ACHN (cell line): Measurements from ENCODE around the gene PPP2CA.
A peak's percentile ranks its signal among the peaks of the same experiment; 100 is the strongest.
"Not testable (repeated sequence)": the region's sequence is repeated elsewhere in the genome, so short reads cannot be mapped to it uniquely, and the experiment has no call there.

Source experiments
- DNase-seq: peaks from one replicate; pipeline ENCODE4 v3.0.0-alpha.2; 2015
- in situ Hi-C: cut with HindIII; loops from 2 replicates; pipeline ENCODE4 v1.10.0; 2017; ENCODE audit warnings: low sequenced_read_pairs, low pct_ligation_motif_present, low pct_unique_long_range_greater_than_20kb

PPP2CA gene

DNA sequence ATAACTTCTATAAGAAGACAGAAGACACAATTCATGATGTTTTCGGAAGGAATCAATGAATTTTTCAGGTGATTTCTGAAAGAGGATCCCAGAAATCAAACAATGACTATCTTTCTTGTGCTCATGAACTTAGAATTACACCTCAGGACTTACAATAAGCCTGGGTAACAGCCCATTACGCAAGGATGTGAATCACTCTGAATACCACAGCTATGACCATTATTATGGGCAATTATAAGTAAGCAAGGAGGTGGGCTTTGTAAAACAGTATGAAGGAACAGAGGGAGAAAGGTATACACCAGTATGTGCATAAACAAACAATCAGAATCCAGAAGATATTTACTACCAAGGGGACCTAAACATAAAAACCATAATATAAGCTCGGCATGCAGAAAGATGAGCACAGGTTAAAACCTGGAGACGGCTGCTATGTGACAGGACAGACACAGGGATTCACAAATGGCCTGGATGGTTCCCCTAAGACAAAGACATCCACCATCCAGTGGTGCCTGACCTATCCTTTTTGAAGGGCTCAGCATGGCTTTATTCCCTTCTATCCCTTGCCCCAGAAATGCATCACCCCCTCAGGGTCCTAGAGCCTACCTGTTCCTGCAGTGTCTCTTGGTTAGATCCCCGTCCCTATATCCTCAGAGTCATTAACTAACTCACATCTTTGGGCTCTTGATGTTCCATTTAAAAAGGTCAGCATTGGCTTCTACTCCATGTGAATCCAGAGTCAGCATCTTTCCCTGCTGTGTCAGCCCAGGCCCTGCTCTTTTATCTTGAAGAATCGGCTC lies 21.8 kb upstream of the PPP2CA start:
- in situ Hi-C loops = no loop called here
- DNase-seq = peak; percentile 78

DNA sequence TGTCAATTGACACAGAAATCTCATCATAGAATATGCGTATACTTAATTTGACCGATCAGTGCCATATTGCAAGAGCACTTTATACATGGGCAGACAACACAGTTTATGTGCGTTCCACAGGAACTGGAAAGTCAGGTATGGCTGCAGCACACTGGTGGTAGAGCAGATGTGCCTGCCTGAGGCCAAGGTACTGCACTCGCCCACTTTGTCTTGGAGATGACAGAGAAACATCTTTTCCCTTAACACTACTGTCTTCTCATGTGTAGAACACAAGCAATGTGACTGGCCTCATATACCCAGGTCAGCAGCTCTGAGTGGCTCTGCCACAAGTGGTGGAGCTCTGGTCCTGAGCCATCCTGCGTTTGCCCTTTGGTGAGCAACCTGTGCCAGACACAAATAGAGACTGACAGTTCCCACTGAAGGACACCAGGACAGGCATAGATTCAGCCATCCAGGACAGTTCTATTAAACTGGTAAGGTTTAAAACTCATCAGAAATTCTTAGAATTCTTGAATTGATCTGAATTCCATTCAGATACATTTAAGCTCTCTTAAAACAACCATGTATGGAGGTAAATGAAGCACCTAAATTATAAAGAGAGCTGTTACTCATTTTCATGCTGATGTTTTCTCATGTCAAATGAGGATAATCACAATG lies 21.0 kb upstream of the PPP2CA start:
- peak; percentile 18 for DNase-seq
- in situ Hi-C loops = no loop called here

DNA sequence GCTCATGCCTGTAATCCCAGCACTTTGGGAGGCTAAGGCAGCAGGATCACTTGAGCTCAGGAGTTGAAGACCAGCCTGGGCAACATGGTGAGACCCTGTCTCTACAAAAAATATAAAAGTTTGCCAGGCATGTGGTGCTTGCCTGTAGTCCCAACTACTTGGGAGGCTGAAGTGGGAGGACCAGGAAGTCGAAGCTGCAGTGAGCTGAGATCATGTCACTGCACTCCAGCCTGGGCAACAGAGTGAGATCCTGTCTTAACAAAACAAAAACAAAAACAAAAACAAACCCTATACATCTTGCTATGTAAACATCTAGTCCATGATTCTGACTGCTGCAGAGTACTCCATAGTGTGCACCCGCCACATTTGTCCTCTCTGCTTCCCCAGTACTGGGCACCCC lies 19.8 kb upstream of the PPP2CA start:
- no peak for DNase-seq
- in situ Hi-C loops = no loop called here

- peak; percentile 53 for DNase-seq
- in situ Hi-C loops = no loop called here
Observed at GRCh38 chr5:134245101-134245604, 19.3 kb upstream of the PPP2CA start.

DNA sequence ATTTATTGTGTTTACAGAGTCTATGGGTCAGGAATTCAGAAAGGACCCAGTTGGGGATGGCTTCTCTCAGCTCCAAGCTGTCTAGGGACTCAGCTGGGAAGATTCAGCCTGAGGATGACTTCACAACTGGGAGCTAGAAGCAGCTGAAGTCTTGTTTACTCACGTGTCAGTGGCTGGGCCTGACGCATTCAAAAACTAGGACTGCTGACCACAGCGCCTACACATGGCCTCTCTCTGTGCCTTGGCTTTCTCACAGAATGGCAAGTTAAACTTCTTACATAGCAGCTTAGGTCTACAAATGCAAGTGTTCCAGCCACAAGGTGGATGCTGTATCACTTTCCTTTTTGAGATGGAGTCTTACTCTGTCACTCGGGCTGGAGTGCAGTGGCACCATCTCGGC lies 16.3 kb upstream of the PPP2CA start:
- DNase-seq = no peak

GRCh38 chr5:134240421-134240962 lies 14.6 kb upstream of the PPP2CA start:
- no peak for DNase-seq
- in situ Hi-C loops = no loop called here

More for the DNA sequence above, 16.3 kb upstream of the PPP2CA start:
- in situ Hi-C loops = no loop called here

GRCh38 chr5:134236820-134237219 lies 10.9 kb upstream of the PPP2CA start:
- in situ Hi-C loops = no loop called here
- no peak for DNase-seq

DNA sequence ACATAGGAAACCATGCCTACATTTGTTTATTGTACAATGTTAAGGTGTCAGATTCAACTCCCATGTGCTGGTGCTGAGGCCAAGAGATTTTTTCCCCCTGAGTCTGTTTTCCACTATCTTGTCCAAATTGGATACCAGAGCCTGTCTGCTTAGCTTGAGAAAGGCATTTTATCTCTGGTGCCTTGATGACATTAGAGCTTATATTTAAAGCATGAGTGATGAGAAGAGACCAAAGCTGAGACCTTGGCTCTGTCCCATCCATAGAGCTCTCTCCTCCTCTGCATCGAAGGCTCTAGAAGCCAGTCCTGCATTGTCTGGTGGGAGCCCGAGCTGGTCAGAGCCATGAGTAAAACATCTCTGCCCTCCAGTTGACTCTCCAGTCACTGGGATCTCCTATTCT lies 10.4 kb upstream of the PPP2CA start:
- in situ Hi-C loops = no loop called here
- DNase-seq = no peak

DNA sequence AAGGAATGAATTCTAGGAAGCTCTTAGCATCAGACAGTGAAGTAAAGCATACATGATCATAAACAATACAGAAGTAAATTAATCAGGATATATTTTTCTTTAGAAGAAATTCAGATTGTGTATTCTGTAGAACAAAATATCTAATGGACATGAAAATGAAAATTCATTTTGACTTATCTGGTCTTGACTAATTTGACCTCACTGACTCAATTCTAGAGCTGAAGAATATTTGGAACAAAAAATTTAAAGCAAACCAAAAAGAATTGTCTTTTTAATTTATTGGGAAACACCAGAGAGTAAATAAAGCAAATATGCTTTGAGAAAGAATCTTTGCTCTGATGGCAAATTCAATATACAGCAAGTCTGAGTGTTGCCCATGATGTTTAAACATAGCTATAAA lies 2.8 kb upstream of the PPP2CA start:
- DNase-seq = no peak
- in situ Hi-C loops = no loop called here

DNA sequence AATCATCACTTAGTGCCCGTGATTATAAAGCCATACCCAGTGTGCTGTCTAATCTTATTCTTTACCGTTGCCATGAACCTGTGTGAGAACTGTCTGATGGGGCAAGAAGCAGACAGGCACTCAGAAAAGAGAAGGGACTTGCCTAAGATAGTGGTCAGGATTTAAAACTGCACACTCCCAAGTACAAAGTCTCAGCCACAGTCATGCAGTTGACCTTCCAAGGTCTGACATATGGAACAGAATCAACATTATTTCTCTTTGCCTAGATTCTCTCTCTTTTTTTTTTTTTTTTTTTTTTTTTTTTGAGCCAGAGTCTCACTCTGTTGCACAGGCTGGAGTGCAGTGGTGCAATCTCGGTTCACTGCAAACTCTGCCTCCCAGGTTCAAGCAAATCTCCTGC lies 1.9 kb upstream of the PPP2CA start:
- in situ Hi-C loops = no loop called here
- DNase-seq = no peak

DNA sequence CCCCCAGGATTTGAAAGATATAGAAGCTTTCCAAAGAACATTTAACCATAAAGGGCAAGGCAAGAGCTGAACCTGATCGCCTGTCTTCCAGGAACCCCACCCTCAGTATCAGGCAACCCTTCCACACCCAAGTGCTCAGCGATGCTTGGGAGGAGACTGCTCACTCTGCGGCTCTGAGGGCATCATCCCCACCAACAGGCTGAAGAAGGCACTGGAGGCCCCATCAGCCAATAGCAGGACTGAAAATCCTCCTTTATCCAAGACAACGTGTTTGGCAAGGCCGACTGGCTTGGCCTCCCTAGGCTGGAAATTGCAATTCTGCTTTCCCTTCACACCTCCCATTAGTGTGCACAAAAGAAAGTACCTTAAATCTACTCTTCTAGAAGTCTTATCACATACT lies 1.4 kb upstream of the PPP2CA start:
- no peak for DNase-seq
- in situ Hi-C loops = no loop called here

GRCh38 chr5:134226441-134227192 lies 744 bp upstream of the PPP2CA start:
- DNase-seq = no peak
- in situ Hi-C loops = no loop called here

DNA sequence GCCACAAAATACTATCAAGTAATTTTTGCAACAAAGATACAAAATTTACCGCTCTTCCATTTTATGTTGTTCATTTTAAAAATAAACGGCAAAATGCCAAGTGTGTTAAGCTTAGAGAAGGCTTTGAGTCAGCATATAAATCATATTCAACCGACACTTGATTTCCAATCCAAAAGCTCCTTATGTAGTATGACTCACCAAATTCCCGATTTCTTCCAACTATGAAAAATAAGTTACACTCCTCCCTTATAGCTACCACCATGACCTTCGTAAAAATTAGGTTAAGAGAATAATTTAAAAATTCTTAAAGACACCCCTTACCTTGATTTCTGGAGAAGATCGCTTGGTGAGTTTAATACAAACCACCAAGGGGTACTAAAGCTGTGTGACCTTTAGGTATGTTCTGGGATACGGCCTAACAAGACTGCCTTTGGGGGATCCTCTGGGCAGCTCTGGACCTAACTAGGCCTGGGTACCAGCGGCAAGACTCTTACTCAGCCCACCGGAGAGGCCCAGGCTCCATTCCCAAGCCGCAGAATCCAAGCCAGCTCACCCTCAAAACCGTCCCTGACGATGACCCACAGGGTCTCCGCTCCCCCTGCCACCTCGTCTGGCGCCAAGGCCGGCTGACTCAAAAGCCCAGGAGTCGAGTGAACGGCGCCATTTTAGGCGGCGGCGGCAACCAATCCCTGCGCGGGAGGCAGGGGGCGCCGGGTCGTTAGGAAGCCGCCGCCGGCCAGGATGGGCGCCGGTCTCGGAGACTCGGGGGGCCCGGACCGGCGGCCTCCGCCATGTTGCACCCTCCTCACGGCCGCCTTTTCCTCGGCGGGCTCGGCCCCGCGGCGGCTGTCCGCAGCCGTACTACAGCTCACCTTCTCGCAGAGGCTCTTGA lies 739 bp downstream of the PPP2CA start:
- in situ Hi-C loops = no loop called here
- peak; percentile 64 for DNase-seq

DNA sequence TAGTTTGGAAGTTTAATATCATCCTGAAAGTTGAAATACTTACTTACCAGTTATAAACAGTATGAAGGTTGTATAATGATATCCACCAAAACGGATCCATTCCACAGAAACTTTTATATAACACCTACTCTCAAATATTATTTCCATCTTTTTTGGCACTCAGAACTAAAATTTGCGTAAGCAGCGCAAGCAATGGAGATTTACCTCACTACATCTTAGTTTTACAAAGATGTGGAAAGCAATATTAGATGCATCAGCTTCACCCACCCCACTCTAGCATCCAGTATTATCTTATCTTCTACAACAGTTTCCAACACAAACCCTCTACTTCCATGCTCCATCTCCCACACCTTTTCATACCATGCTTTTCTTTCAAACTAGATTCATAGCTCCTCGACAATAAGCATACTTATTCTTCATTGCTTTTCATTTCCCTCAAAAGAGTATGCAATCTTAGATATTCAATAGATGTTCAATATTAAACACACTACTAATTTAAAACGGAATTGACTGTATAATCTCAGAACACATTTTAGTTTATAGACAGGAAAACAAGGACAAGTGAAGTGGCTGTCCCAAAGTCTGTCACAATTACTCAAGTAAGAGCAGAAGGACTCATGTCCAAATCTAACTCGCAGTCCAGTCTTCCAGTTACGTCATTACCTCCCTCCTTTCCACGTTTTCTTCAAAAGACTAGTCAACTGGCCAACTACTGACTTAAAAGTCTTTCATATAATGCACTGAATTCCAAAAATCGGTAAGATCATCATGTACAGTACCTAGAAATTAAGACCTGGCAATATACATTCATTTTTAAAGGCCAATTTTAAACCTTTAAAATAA lies 2.2 kb downstream of the PPP2CA start:
- DNase-seq = no peak
- in situ Hi-C loops = no loop called here

DNA sequence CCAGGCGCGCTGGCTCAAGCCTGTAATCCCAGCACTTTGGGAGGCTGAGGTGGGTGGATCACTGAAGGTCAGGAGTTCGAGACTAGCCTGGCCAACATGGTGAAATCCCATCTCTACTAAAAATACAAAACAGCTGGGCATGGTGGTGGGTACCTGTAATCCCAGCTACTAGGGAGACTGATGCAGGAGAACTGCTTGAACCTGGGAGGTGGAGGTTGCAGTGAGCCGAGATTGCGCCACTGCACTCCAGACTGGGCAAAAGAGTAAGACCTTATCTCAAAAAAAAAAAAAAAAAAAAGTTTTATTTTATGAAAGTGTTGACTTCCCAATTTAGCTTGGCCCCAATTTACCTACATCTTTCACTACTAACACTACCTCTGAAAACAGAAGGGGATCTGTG lies 4.2 kb downstream of the PPP2CA start:
- in situ Hi-C loops, DNase-seq: not testable (repeated sequence)

DNA sequence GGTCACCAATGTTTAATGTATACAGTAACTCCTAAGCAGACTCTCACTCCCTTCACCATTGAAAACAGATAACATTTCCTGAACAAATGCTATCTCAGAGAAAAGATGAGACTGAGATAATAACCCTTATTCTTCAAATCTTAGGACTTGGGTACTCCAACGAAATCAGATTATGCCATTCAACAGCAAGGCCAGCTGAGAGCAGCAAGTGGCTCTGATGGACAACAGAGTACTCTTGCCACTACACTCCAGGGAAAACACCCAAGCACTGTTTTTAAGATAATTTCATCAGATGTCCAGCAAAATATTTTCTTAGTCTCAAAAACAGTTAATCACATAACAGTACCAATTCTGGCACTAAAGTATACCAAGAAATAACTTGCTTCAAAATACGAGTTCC lies 10.1 kb downstream of the PPP2CA start:
- in situ Hi-C loops = no loop called here
- no peak for DNase-seq

DNA sequence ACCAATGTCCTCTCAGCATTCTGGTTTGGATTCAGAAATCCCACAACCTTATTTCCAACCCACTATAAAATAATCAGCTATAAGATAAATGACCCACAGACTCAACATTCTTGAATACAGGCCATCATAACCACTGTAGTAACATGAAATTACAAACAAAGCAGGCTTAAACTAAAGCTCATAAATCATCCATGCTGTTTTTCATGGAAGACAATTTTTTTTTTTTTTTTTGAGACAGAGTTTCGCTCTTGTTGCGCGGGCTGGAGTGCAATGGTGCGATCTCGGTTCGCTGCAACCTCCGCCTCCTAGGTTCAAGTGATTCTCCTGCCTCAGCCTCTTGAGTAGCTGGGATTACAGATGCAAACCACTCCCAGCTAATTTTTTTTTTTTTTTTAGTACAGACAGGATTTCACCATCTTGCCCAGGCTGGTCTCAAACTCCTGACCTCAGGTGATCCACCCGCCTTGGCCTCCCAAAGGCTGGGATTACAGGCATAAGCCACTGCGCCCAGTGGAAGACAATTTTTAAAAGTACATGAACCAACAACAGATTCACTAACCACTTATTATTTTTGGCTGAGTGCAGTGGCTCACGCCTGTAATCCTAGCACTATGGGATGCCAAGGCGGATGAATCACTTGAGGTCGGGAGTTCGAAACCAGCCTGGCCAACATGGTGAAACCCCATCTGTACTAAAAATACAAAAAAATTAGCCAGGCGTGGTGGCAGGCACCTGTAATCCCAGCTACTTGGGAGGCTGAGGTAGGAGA lies 14.4 kb downstream of the PPP2CA start:
- DNase-seq, in situ Hi-C loops: not testable (repeated sequence)
